Astrocyte of the hippocampus (primary cell): ENCODE data around the gene PTPRT.

Experiments
- DNase-seq: peaks from one replicate; pipeline ENCODE4 v3.0.0; 2011; ENCODE audit warnings: low read depth, low spot score

Gene PTPRT

GRCh38 chr20:42553374-42553773, 636.3 kb downstream of the PTPRT start:
- DNase-seq: no peak

GRCh38 chr20:42549496-42549895, 640.2 kb downstream of the PTPRT start:
- no peak for DNase-seq

- DNase-seq: no peak
Measured at GRCh38 chr20:42544926-42545325, 644.8 kb downstream of the PTPRT start.

- no peak for DNase-seq
Measured at GRCh38 chr20:42532831-42533230, 656.9 kb downstream of the PTPRT start.

GRCh38 chr20:42531508-42531961, 658.2 kb downstream of the PTPRT start:
- DNase-seq: peak; percentile 31

- peak; percentile 41 for DNase-seq
Measured at GRCh38 chr20:42530855-42531448, 658.8 kb downstream of the PTPRT start.

- DNase-seq: no peak
Measured at GRCh38 chr20:42530191-42530590, 659.5 kb downstream of the PTPRT start.

- DNase-seq: no peak
Measured at GRCh38 chr20:42524058-42524457, 665.6 kb downstream of the PTPRT start.

- no peak for DNase-seq
Measured at GRCh38 chr20:42516692-42517091, 673.0 kb downstream of the PTPRT start.

- DNase-seq: no peak
Measured at GRCh38 chr20:42510686-42511085, 679.0 kb downstream of the PTPRT start.

- DNase-seq: no peak
Measured at GRCh38 chr20:42507874-42508273, 681.8 kb downstream of the PTPRT start.

- DNase-seq: no peak
Measured at GRCh38 chr20:42506397-42506796, 683.3 kb downstream of the PTPRT start.

GRCh38 chr20:42502591-42502990, 687.1 kb downstream of the PTPRT start:
- no peak for DNase-seq

- no peak for DNase-seq
Measured at GRCh38 chr20:42496595-42496994, 693.1 kb downstream of the PTPRT start.

GRCh38 chr20:42494290-42494689, 695.4 kb downstream of the PTPRT start:
- peak; percentile 6 for DNase-seq

GRCh38 chr20:42493001-42493400, 696.7 kb downstream of the PTPRT start:
- DNase-seq: no peak

GRCh38 chr20:42492290-42492689, 697.4 kb downstream of the PTPRT start:
- no peak for DNase-seq

GRCh38 chr20:42485556-42485955, 704.1 kb downstream of the PTPRT start:
- DNase-seq: no peak

GRCh38 chr20:42484790-42485375, 704.8 kb downstream of the PTPRT start:
- DNase-seq: no peak

- DNase-seq: peak; percentile 71
Measured at GRCh38 chr20:42484335-42484734, 705.4 kb downstream of the PTPRT start.

GRCh38 chr20:42483730-42484303, 705.9 kb downstream of the PTPRT start:
- DNase-seq: peak; percentile 18

- DNase-seq: no peak
Measured at GRCh38 chr20:42482808-42483207, 706.9 kb downstream of the PTPRT start.

- no peak for DNase-seq
Measured at GRCh38 chr20:42475773-42476172, 713.9 kb downstream of the PTPRT start.
